GM10266 (cell line): ENCODE measurements around the gene TMEM50B.

Experiments
- DNase-seq: peaks from one replicate; pipeline ENCODE4 v3.0.0; 2012; ENCODE audit errors: extremely low spot score
- CTCF ChIP-seq: IDR thresholded peaks from 2 replicates; pipeline ENCODE4 v1.5.1; 2012; ENCODE audit warnings: mild to moderate bottlenecking, low read depth; ENCODE audit not compliant: control insufficient read depth, insufficient read depth; ENCODE audit errors: missing control alignments

Gene TMEM50B

DNA sequence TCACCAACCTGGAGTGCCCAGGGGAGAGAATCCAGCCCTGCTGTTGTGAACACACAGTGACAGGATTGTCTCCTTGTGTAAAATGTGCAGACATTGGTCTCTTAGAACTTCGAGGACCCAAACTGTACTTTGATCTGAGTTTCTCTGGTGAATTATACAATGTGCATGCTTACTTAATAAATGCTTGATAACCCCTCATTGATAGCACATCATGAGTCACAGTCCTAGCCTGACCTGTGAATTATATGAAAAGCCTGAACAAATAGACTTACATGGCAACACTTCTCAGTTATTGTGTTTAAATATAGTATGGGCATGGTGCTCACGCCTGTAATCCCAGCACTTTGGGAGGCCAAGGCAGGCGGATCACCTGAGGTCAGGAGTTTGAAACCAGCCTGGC, 53.9 kb downstream of the TMEM50B start:
- no peak for TF ChIP-seq CTCF
- no peak for DNase-seq

DNA sequence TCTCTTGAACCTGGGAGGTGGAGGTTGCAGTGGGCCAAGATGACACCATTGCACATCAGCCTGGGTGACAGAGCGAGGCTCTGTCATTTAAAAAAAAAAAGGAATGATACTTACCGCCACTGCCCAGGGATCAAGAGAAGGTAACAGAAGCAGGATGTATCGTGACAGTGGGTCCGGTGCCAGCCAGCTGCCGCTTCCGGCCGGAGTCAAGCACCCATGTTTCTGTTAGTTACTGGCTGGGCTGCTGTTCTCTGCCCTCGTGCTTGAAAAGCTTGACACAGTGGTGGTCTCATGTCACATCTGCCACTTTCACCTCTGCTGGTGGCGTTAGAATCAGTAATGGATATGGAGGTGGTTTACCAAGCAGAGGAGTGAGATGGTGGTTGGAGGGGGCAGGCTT, 55.6 kb downstream of the TMEM50B start:
- TF ChIP-seq CTCF = no peak
- no peak for DNase-seq

DNA sequence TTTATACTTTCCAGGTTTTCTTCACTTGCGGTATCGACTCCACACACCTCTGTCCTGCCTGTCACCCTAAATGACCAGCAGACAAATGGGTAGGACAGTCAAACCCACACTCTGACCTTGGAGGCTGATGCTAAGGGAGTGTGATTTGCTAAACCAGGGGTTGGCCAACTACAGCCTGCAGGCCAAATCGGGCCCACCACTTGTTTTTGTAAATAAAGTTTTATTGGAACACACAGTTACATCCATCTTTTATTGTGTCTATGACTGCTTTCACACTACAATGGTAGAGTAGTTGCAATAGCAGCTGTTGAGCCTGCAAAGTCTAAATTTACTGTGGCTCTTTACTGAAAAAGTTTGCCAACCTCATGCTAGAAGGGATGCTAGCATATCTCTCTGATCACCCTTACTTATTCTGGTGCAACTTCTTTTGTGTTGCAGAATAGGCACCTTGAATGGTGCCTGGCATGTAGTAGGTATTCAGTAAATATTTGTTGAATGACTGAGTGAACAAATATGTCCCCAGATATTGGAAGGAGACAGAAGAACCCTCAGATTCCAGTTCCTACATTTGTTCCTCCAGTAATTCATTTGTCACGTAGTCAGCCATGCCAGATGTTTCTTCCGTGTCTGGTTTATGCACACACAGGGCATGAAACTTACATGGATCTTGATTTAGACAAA, 57.9 kb downstream of the TMEM50B start:
- DNase-seq = no peak
- TF ChIP-seq CTCF = no peak

DNA sequence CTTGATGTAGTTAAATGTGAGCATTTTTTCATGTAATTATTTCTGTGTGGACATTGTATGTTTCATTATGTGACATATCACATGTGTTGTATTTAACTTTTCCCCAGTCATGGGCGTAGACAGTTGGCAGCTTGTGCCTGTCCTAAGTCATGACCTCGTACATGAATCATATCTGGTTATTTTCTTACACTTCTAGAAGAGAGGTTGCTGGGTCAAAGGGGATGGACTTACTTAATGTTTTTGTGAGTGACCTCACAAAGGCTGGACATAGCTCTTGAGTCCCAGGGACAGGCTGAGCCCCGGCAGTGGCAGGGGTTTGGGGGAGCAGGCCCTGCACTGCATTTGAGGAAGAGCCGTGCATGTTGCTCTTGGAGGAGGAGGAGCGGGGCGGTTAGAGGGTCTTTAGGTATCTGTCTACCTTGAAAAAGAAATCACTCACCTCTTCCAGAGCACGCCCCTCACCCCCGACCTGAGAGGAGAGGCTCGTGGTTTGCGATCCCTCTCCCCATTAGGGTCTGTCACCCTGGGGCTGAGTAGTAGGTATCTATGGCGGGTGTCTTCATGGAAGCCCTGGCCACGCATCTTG, 60.1 kb downstream of the TMEM50B start:
- no peak for TF ChIP-seq CTCF
- DNase-seq = no peak

DNA sequence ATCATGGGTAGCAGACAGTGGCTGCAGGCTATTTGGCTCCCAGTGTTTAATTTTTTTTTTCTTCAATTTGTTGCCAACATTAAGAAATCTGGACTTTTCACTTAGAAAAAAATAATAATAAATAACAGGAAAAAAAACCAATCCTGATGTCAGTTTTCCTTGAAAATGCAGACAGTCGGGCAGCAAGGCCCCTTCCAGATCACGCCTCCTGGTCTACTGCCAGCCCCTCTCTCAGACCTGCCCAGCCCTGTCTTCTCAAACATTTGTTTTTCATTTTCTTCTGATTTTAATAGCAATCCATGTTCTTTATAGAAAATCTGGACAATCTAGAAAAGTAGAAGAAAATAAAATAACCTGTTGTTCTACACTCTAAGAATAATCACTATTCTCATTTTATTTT, 61.1 kb downstream of the TMEM50B start:
- DNase-seq = no peak
- no peak for TF ChIP-seq CTCF

DNA sequence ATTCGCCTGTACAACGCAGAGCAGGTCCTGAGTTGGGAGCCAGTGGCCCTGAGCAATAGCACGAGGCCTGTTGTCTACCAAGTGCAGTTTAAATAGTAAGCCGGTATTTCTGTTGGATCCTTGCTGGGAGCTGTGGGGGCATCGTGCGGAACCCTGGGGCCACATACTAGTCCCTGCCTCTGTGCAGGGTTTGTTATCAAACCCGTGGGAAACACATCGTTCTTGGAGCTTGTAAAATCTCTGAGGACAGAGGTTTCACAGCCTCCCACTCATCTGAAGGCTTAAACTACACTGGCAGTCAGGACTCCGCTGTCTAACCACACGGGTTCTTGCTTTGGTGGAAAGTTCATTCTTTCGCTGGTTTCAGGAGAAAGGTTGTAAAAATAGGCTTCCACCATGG, 64.8 kb downstream of the TMEM50B start:
- no peak for TF ChIP-seq CTCF
- no peak for DNase-seq

- TF ChIP-seq CTCF = no peak
- DNase-seq = no peak
Measured at GRCh38 chr21:33414068-33414467, 65.7 kb downstream of the TMEM50B start.
